ENCODE data around the gene SMIM3. TPM values are rescaled to one million over a fixed set of nuclear protein-coding genes. Genes with fewer than 3 reads are reported as not detected.
A peak's percentile ranks its signal among the peaks of the same experiment; 100 is the strongest.

SMIM3 gene
- total and polyA plus RNA-seq, 2 of the 4 experiments (the other 2 are of a cell fraction), result 37.5 to 53.4 TPM

DNA sequence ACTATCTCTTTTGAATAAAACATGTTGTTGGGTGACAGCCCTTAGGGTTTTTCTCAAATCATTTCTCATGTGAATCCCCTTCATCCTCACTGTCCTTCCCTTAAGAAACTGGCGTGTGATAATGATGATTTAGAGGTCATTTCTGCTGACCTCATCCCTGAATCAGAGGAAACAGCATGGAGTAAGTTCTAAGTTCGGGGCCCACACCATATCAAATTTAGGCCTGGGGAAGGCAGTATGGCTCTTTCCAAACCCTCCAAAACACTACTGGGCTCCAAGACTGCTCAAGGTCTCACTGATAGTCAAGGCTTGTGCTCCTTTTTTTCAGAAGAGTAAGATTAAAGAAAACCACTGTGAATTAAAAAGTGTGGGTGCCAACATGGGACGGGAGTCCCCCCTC is 872 bp upstream of the SMIM3 start:
- POLR2A ChIA-PET (ENCODE audit: unreplicated experiment), result no interaction called here
- H3K27me3 ChIP-seq (ENCODE audit: control insufficient read depth, insufficient read depth, low read length), result no peaks in the 10 kb centered on the region

More for the DNA sequence above, 872 bp upstream of the SMIM3 start:
- Histone ChIP-seq H3K9me3 (ENCODE audit: control insufficient read depth, insufficient read depth, low read length) (no peaks in the 10 kb centered on the region), H3K27ac (ENCODE audit: insufficient read depth, low read length) (peak overlapping the region; percentile 74), H3K36me3 (ENCODE audit: control insufficient read depth, insufficient read depth, low read length) (no peaks in the 10 kb centered on the region), H2BK20ac (ENCODE audit: low read depth, low read length) (peak overlapping the region; percentile 95), H3K9me1 (ENCODE audit: insufficient read depth, low read length) (peaks cover 28% of the 10 kb centered on the region), H2BK15ac (ENCODE audit: low read depth, low read length) (peak overlapping the region; percentile 100; the same call in 2 of the 3 replicates), H2AK5ac (ENCODE audit: low read depth, low read length) (peak overlapping the region; percentile 84), H3K23ac (ENCODE audit: low read depth, low read length) (peak overlapping the region; percentile 94; the same call in 1 of the 2 replicates), H4K20me1 (ENCODE audit: insufficient read depth, low read length) (no peaks in the 10 kb centered on the region; the same call in 1 of the 2 replicates), H3K4me1 (ENCODE audit: control insufficient read depth, insufficient read depth, low read length) (peaks cover 20% of the 10 kb centered on the region), H4K91ac (ENCODE audit: insufficient read depth, low read depth, low read length) (peak overlapping the region; percentile 97), H4K8ac (ENCODE audit: low read depth in 2 of 2, low read length in 2 of 2) (peak overlapping the region; percentile 41 to 96), H2BK120ac (ENCODE audit: low read depth, low read length) (peak overlapping the region; percentile 97), H3K9ac (ENCODE audit: low read depth, low read length) (peak overlapping the region; percentile 81; the same call in 1 of the 2 replicates), H3K4ac (ENCODE audit: low read depth, low read length) (peak overlapping the region; percentile 98), H3K4me2 (ENCODE audit: low read depth, low read length) (peak overlapping the region; percentile 92), H3K14ac (replicated peaks; ENCODE audit: low read depth, low read length) (peak overlapping the region; percentile 99), H2BK5ac (ENCODE audit: low read depth, low read length, poor library complexity, severe bottlenecking) (peak overlapping the region; percentile 89), H4K5ac (ENCODE audit: low read depth, low read length) (peak overlapping the region; percentile 76), H2AK9ac (replicated peaks; ENCODE audit: low read depth, low read length, poor library complexity) (peak overlapping the region; percentile 98), H3K4me3 (ENCODE audit: insufficient read depth, low read depth, low read length) (no peak overlapping the region), H3K79me1 (ENCODE audit: low read depth in 1 of 2, low read length in 2 of 2) (peaks cover 5 to 58% of the 10 kb centered on the region in 2 experiments; a peak in 3 of 4 replicates), H3K18ac (ENCODE audit: low read depth, low read length) (peak overlapping the region; percentile 11; the same call in 1 of the 2 replicates), H2AFZ (replicated peaks; ENCODE audit: low read length, poor library complexity) (no peak overlapping the region), H3K56ac (ENCODE audit: extremely low read depth, insufficient read depth, low read length) (peak overlapping the region; percentile 85; the same call in 1 of the 2 replicates)
- in situ Hi-C loops (cut with MboI; ENCODE audit: low sequenced_read_pairs) (no loop called here), dilution Hi-C loops (cut with HindIII; ENCODE audit: low sequenced_read_pairs, unreplicated experiment) (no loop called here), intact Hi-C loops (cut with micrococcal nuclease) (loop anchor here (1.0 kb wide), 1 partner anchor 308 kb away; no protein-coding TSS in a partner anchor)
- no CpG with 5 or more reads among the region's 3 CpGs for WGBS, 2 experiments (ENCODE audit: extremely low coverage in 2 of 2, insufficient read length in 1 of 2)
- ATAC-seq (ENCODE audit: low read depth) (no peak), DNase-seq (no peak)
- BruUV-seq (replicated peaks), result no TSS peak
- CTCF ChIA-PET, result interaction anchor here (1.5 to 2.4 kb wide), 2 partner anchors 24 to 121 kb away, joined by 3 to 8 read pairs; no protein-coding TSS in a partner anchor
- no peak for TF ChIP-seq SMC3 (IDR thresholded peaks at IDR 0.05; ENCODE audit: low read depth, low read length)
- TF ChIP-seq CEBPB (IDR thresholded peaks at IDR 0.05; ENCODE audit: low read depth, low read length), result no peak
- no peak for TF ChIP-seq RFX5 (IDR thresholded peaks at IDR 0.05; ENCODE audit: low read depth, low read length)
- TF ChIP-seq MXI1 (IDR thresholded peaks at IDR 0.05; ENCODE audit: borderline replicate concordance, low read depth, low read length), result no peak
- TF ChIP-seq USF2 (IDR thresholded peaks at IDR 0.05; ENCODE audit: low read depth, low read length), result no peak
- TF ChIP-seq CTCF (conservative IDR thresholded peaks at IDR 0.05; ENCODE audit: low read depth, low read length), result no peak
- no peak for TF ChIP-seq RAD21 (IDR thresholded peaks at IDR 0.05; ENCODE audit: low read length)
- no peak for TF ChIP-seq POLR2A (IDR thresholded peaks at IDR 0.05; ENCODE audit: low read depth, low read length)
- TF ChIP-seq ELK1 (IDR thresholded peaks at IDR 0.05; ENCODE audit: borderline replicate concordance, low read depth, low read length), result no peak
- no peak for TF ChIP-seq FOS (IDR thresholded peaks at IDR 0.05; ENCODE audit: low read depth, low read length)
- no peak for TF ChIP-seq MAZ (IDR thresholded peaks at IDR 0.05; ENCODE audit: borderline replicate concordance, low read depth, low read length)
- TF ChIP-seq NFE2L2 (IDR thresholded peaks at IDR 0.05; ENCODE audit: low read depth, low read length), result no peak
- no peak for TF ChIP-seq MAFK (IDR thresholded peaks at IDR 0.05; ENCODE audit: low read depth, low read length)
- TF ChIP-seq BHLHE40 (IDR thresholded peaks at IDR 0.05; ENCODE audit: low read depth, low read length), result no peak

All from IMR-90 (cell line).